GM18520 (cell line): ENCODE results near the gene ARHGEF28.

Source experiments
- ATAC-seq: cut with Tn5 transposase; IDR thresholded peaks from one replicate; pipeline ENCODE4 v1.9.1; 2021; ENCODE audit not compliant: unreplicated experiment

Gene ARHGEF28

GRCh38 chr5:73921741-73922140 is 295.7 kb downstream of the ARHGEF28 start:
- no peak for ATAC-seq

GRCh38 chr5:73922224-73922623 is 296.2 kb downstream of the ARHGEF28 start:
- ATAC-seq, result no peak

- no peak for ATAC-seq
Measured at GRCh38 chr5:73922875-73923557, 297.0 kb downstream of the ARHGEF28 start.

DNA sequence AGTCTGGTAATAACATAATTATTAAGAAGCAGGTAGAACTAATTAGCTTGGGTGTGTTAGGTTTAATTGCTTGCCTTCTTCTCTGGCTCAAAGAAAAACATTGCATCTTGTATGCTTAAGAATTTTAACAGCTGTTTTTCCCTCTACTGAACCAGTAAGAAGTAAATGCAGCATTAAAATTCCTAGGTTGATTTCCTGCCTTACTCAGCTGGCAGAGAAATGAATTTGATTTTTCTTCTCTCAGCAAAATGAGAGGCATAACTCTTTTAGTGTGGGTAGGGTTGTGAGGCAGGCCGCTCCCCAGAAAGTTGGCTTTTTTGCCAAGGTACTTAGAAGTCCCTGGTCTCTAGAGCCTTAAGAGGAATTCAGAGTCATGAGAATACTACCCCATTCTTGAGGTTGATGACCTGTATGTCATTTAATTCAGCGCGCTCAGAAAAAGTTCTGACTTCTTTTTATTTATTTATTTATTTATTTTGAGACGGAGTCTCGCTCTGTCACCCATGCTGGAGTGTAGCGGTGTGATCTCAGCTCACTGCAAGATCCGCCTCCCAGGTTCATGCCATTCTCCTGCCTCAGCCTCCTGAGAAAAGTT is 302.6 kb downstream of the ARHGEF28 start:
- ATAC-seq, result no peak

GRCh38 chr5:73935719-73936118 is 309.7 kb downstream of the ARHGEF28 start:
- ATAC-seq, result no peak

GRCh38 chr5:73938280-73938937 is 312.4 kb downstream of the ARHGEF28 start:
- no peak for ATAC-seq

DNA sequence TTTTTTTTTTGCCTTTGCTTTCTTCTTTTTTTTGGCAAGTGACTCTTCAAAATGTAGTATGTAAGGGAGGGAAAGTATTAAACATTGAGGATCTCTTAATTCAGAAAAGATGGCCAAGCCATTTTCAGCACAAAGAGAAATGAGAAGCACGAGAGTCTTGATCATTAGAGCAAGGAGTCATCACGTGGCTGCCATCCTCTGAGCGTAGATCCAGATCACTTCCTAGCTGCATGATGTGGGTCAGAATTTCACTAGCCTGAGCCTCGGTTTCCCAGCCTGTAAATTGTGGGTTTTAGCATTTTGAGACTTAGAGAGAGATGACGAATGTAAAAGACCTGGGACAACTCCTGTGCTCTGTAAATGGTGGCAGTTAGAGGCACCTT is 312.9 kb downstream of the ARHGEF28 start:
- ATAC-seq, result no peak

GRCh38 chr5:73939557-73939956 is 313.6 kb downstream of the ARHGEF28 start:
- ATAC-seq, result no peak

DNA sequence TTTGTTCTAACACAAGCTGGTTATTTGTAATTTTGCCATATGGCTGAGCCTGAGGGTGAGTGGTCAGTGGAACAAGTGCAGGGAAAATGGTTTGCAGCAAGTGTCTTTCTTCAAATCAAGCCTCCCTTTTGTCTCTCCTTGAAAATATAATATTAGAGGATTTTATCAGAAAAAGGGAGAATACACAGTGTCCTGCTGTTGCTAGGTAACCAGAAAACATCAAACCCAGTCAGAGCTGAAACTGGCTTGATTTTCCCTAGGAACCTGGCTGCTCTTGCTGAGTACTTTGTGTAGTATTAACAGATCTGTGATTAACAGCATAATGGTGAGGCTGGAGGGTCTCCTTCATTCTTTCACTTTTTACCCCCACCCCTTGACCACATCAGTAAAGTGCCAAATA is 314.0 kb downstream of the ARHGEF28 start:
- ATAC-seq, result no peak

DNA sequence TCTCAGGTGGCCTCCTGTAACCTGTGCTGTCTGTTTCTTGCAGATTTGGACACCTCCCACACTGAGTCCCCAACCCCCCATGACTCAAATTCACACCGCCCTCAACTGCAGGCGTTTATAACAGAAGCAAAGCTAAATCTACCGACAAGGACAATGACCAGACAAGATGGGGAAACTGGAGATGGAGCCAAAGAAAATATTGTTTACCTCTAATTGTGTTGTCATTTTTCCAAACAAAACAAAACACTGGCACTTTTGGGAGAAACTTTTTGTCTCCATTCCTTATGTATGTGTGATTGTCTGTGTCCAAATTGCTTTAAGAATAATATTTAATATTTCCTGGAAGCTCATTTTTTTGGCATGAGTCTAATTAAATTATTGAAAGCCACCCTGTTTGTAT is 314.8 kb downstream of the ARHGEF28 start:
- no peak for ATAC-seq

DNA sequence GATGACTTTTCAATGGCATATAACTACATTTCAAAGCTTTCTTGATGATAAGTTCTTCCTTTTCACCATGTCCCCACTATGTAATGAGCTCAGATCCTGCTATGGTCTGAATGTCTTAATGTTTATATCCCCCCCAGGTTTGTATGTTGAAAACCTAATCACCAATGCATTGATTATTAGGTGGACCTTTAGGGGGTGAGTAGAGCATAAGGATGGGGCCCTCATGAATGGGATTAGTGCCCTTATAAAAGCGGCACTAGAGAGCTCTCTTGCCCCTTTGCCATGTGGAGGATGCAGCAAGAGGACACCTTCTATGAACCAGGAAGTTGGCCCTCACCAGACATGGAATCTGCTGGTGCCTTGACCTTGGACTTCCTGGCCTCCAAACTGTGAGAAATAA is 316.8 kb downstream of the ARHGEF28 start:
- ATAC-seq, result no peak

- no peak for ATAC-seq
Measured at GRCh38 chr5:73943397-73943796, 317.4 kb downstream of the ARHGEF28 start.

- ATAC-seq, result no peak
Measured at GRCh38 chr5:73944581-73944980, 318.6 kb downstream of the ARHGEF28 start.

- ATAC-seq, result no peak
Measured at GRCh38 chr5:73945505-73945904, 319.5 kb downstream of the ARHGEF28 start.

DNA sequence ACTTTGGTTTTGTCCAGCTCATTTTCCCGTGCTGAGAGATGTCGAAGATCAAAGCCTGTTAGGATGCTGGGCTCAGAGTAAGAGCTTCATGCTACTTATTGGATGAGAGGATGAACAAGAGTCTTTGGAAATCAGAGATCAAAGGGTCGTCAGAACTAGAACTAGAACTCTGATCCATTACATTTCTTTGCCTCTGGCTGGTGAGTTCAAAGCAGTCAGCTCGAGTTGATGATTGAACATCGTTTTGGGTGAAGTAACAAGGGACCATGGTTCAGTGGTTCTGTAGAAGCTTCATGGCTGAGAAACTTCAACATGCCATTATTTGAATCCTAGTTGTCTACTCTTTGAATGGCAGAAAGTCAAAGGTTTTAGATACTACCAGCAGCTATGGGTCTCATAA is 320.3 kb downstream of the ARHGEF28 start:
- ATAC-seq, result no peak

DNA sequence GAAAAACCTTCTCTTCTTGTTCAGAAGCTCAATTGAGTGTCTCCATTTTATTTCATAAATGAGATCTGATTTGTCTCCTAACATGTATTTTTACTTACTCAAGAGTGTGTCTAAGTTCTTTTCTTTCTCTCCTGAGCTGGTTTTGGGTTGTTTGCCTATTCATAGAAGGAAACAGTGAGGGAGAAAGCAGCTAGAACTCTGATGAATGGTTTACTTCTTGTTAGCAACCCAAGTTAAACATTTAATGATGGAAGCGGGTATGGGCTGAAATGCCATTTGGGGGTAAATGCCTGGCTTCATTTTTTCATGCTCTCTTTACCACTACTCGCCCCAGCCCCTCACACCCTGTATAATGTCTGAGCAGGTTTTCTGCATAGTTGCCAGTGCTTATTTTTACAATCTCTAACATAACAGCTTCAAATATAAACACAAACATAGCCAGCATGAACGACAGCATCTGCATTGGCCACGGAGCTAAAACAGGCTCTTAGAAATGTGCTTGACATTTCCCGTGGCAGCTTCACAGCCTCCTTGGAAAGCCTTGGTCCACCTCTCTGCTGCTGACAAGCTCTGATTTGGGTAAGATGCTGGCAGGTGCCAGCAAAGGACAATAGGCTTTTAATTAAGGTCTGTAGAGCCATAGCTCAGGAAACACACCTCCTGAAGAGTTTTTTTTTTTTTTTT is 321.1 kb downstream of the ARHGEF28 start:
- no peak for ATAC-seq

- no peak for ATAC-seq
Measured at GRCh38 chr5:73947906-73948640, 322.1 kb downstream of the ARHGEF28 start.

- ATAC-seq, result no peak
Measured at GRCh38 chr5:73948720-73949119, 322.7 kb downstream of the ARHGEF28 start.

DNA sequence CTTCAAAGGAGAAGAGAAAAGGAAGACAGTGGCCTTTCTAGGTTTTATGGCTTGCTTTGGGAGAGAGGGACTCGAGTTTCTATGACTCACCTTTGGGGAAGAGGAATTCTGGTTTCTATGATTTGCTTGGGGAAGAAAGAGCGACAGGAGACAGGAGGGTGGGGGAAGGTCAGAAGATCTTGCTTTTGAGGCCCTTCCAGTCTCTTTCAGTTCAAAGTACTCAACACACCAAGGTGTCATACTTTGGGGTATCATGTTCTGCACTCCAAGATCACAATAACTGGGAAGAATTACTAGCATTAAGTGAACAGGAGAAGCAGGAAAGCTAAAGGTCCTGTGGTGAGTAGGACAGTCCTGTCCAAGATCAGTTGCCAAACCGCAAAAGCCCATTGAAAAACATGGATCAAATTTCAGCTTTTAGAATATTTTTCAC is 324.5 kb downstream of the ARHGEF28 start:
- ATAC-seq, result no peak

- no peak for ATAC-seq
Measured at GRCh38 chr5:73950912-73951430, 325.0 kb downstream of the ARHGEF28 start.

- ATAC-seq, result no peak
Measured at GRCh38 chr5:73952872-73953271, 326.9 kb downstream of the ARHGEF28 start.
